C4-2B (cell line): Measurements from ENCODE around the gene CFAP97.

Source experiments
- H3K27ac ChIP-seq: fragments of 450-650 bp; 2 replicates; pipeline ENCODE4 v1.5.1; 2017
- ZFX ChIP-seq: fragments of 450-650 bp; IDR thresholded peaks from 2 replicates; pipeline ENCODE4 v1.6.1; 2017
- TF ChIP-seq, protein P1 (sequence below): fragments of 450-650 bp; conservative IDR thresholded peaks from 2 replicates; pipeline ENCODE4 v1.5.1; 2017; ENCODE audit warnings: mild to moderate bottlenecking

The CFAP97 gene

DNA sequence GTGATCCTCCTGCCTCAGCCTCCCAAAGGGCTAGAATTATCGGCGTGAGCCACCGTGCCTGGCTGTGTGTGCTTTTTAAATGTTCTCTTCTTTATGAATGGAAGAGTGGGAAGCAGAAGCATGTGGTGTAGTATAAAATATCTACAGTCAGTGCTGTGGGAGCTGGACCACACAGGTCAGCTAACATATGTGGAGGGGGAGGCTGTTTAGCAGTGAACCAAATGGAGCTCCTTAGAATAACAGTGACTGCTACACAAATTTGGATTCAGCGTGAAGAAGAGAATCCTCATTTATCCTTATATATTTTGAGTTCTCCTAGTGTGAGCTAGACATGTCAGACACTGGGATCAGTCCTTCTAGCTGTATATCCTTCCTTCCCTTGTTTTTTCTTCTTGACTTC lies 8.8 kb upstream of the CFAP97 start:
- no peak overlapping the region for H3K27ac ChIP-seq
- TF ChIP-seq ZFX = no peak
- TF ChIP-seq, protein P1, sequence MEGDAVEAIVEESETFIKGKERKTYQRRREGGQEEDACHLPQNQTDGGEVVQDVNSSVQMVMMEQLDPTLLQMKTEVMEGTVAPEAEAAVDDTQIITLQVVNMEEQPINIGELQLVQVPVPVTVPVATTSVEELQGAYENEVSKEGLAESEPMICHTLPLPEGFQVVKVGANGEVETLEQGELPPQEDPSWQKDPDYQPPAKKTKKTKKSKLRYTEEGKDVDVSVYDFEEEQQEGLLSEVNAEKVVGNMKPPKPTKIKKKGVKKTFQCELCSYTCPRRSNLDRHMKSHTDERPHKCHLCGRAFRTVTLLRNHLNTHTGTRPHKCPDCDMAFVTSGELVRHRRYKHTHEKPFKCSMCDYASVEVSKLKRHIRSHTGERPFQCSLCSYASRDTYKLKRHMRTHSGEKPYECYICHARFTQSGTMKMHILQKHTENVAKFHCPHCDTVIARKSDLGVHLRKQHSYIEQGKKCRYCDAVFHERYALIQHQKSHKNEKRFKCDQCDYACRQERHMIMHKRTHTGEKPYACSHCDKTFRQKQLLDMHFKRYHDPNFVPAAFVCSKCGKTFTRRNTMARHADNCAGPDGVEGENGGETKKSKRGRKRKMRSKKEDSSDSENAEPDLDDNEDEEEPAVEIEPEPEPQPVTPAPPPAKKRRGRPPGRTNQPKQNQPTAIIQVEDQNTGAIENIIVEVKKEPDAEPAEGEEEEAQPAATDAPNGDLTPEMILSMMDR = no peak

DNA sequence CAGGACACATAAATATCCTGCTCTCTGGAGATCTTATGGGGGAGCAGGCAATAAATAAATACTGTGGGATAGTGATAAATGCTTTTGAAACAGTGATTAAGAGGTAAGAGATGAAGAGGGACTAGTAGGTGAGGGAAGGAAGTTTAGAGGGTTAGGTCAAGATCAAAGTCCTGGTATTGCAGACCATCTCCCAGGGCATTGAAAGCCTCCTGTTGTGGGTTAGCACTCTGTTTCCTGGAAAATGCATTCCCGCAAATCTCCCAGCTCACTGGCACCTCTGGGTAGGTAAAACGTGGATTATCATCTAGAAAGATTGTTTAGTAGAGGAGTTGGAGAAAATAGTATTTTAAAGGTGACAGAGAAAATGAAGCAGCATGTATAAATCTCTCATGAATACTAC lies 7.8 kb upstream of the CFAP97 start:
- TF ChIP-seq, protein P1 = no peak
- TF ChIP-seq ZFX = no peak
- no peak overlapping the region for H3K27ac ChIP-seq

- TF ChIP-seq ZFX = no peak
- TF ChIP-seq, protein P1 = no peak
- H3K27ac ChIP-seq = peak overlapping the region; percentile 75
These were observed 7.2 kb upstream of the CFAP97 start for GRCh38 chr4:185211035-185211434.

DNA sequence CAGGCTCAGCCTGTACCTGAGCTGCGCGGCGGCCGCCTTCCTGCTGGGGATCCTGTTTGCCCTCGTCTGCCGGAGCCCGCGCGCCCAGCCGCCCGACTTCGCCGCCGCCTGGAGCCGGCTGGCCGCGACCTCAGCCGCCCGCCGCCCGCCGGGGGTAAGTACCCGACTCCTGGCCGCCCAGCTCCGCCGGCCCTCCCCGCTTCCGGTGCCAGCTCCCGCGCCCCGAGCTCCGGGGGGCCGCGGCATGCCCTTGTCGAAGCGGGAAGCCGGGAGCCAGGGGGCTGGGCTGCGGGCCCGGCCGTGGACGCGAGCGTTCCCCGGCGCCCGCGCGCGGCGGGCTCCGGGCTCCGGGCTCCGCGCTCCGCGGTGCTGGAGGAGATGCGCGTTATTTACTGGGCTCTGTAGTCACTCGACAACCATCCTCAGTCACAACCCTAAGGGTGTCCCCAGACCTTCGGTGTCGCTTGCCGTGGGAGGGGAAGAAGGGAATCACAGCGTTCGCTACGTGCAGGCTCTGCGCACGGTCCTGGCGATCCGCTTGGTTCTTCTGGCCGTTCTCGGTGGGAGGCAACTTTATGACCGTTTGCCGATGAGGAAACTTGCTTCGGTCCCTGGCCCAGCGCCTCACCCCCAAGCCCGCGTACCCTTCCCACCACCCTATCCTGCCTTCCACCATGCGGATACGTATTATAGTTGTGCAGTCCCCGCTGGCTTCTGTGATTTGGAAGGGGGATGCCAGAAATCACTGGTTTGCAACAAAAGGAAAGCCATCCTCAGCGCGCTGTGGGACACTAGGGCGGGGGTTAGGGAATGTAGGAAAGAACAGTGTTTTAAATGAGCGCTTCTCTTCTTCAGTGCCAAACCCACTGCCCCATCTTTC lies 6.5 kb upstream of the CFAP97 start:
- peak overlapping the region; percentile 75 for H3K27ac ChIP-seq
- peak; percentile 59 for TF ChIP-seq ZFX
- TF ChIP-seq, protein P1 = no peak

DNA sequence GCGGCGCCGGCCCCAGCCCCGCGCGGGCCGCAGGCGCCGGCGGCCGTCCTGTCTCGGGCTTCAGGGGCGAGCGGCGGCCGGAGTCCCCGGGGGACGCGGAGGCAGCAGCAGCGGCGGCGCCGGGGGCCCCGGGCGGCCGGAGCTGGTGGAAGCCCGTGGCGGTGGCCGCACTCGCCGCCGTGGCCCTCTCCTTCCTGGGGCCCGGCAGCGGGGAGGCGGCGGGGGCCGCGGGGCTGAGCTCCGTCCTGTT lies 6.0 kb upstream of the CFAP97 start:
- TF ChIP-seq ZFX = peak; percentile 64; the same call in 1 of the 2 replicates
- TF ChIP-seq, protein P1 = peak; percentile 15; the same call in 1 of the 2 replicates
- H3K27ac ChIP-seq = peak overlapping the region; percentile 75

DNA sequence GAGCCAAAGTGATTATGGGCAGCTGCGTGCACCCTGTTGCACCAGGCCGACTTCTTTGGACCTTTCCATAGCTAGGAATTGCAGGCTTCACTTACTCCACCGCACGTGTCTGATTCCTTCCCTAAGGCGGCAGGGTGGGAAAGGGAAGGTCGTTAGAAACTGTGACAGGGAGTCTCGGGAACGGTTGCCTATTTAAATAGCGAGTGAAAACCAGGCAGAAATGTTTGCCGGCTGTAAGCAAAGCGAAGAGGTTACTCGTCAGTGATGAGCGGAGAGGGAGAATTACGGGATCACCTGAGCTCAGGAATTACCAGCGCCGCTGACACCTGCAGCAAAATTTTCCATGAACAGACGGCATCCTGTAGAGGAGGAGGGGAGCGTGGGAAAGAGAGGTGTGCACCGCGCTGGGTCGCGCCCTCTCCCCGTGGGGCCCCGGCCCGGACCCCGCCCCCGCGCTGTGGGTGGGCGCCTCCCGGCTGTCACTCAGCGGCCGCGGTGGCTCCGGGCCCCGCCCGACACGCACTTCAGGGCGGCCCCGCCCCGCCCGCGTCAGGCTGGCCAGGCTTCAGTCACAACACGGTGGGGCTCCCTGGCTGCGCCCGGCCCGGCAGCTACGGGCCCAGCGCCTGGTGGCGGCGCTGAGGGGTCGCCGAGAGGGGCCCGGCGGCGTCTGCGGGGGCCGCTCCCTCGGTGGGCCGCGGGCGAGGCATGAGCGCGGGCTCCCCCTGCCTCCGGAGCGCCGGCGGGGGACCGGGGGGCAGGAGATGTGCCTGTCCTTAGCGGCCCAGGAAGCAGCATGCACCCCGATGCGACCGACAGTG lies 5.4 kb upstream of the CFAP97 start, which contains the start of gene SNX25:
TSS of gene SNX25 (plus strand) at position 568 of the 821 bp plus-strand sequence. CDS start at position 797, 229 bp downstream.
- TF ChIP-seq ZFX = no peak
- TF ChIP-seq, protein P1 = peak; percentile 26
- H3K27ac ChIP-seq = peak within 1 kb of the TSS; percentile 75

GRCh38 chr4:185207466-185207865 lies 3.7 kb upstream of the CFAP97 start:
- TF ChIP-seq, protein P1 = no peak
- TF ChIP-seq ZFX = no peak

More at GRCh38 chr4:185207466-185207865, 3.7 kb upstream of the CFAP97 start:
- no peak overlapping the region for H3K27ac ChIP-seq
